HepG2 (cell line): ENCODE measurements around the gene FGFR3. TPM values are rescaled to one million over a fixed set of nuclear protein-coding genes. Genes with fewer than 3 reads are reported as not detected.
A peak's percentile ranks its signal among the peaks of the same experiment; 100 is the strongest.

Experiments
- ATAC-seq: fragments of 200-7000 bp; cut with Tn5 transposase; 3 replicates; pipeline ENCODE4 v1.9.1; 2020; ENCODE audit warnings: mild to moderate bottlenecking, moderate library complexity
- BruUV-seq: library from RNA; stranded (reverse); fragments of 400-500 nt; replicated peaks from 2 replicates; lab custom pipeline; 2021; lab: Mats Ljungman, UMichigan
- CTCF ChIA-PET: fragments of 300-600 bp; formaldehyde crosslinking; extraction: SDS; loops from one replicate; lab custom pipeline; 2021; ENCODE audit warnings: low total read pairs, inconsistent platforms, low intra/inter-chr PET ratio; lab: Yijun Ruan, JAX
- POLR2A ChIA-PET: fragments of 350-600 bp; sonication (Branson Sonifier 250); formaldehyde crosslinking; loops from one replicate; lab custom pipeline; 2020; ENCODE audit warnings: antibody characterized with exemption, inconsistent platforms; lab: Yijun Ruan, JAX
- DNase-seq: peaks from one replicate; pipeline ENCODE4 v3.0.0-alpha.2; 2015; ENCODE audit warnings: low spot score
- FAIRE-seq: peaks from 3 replicates; lab custom pipeline; 2011; peaks lifted over from hg19 to GRCh38; lab: Jason Lieb, UNC
- H2AFZ ChIP-seq: one replicate; pipeline ENCODE4 v1.6.1; 2011; ENCODE audit warnings: low read length, inconsistent platforms
- H3K27ac ChIP-seq: fragments of 300-600 bp; 3 replicates; pipeline ENCODE4 v1.8.0; 2011; ENCODE audit warnings: mixed run types, mild to moderate bottlenecking, mixed read lengths, low read length, inconsistent platforms; ENCODE audit not compliant: insufficient read depth; ENCODE audit errors: extremely low read length
- H3K27me3 ChIP-seq, 2 experiments: fragments of 200-600 bp in 1 of 2; 2 replicates in 1 of 2; 3 replicates in 1 of 2; pipeline versions ENCODE4 v1.6.0 to v1.8.0; 2011; ENCODE audit warnings: low read length in 2 of 2, mild to moderate bottlenecking in 2 of 2, moderate library complexity in 2 of 2, inconsistent platforms in 1 of 2; ENCODE audit not compliant: insufficient read depth in 2 of 2, control insufficient read depth in 1 of 2
- H3K36me3 ChIP-seq, 2 experiments: fragments of 200-600 bp in 1 of 2; replicated peaks in 1 of 2; 2 replicates in 1 of 2; 3 replicates in 1 of 2; pipeline versions ENCODE4 v1.5.1 to v1.8.0; 2011; ENCODE audit warnings: low read length in 2 of 2, inconsistent platforms in 1 of 2; ENCODE audit not compliant: insufficient read depth in 2 of 2, control insufficient read depth in 1 of 2
- H3K4me1 ChIP-seq: 2 replicates; pipeline ENCODE4 v1.5.1; 2012; ENCODE audit warnings: low read length, inconsistent platforms; ENCODE audit not compliant: insufficient read depth
- H3K4me2 ChIP-seq: 2 replicates; pipeline ENCODE4 v1.6.0; 2011; ENCODE audit warnings: low read depth, low read length, inconsistent platforms
- H3K4me3 ChIP-seq, 3 experiments: fragments of 200-600 bp in 1 of 3; sonication (generic), shearing (Covaris generic) in 1 of 3; replicated peaks in 1 of 3; 2 replicates each; pipeline ENCODE4 v1.5.1; 2011 to 2016; ENCODE audit warnings: low read length in 3 of 3, inconsistent platforms in 2 of 3, low read depth in 2 of 3, mild to moderate bottlenecking in 2 of 3, control low read depth in 1 of 3, mixed read lengths in 1 of 3; ENCODE audit not compliant: insufficient read depth in 1 of 3
- H3K79me2 ChIP-seq: one replicate; pipeline ENCODE4 v1.6.1; 2011; ENCODE audit warnings: low read length, inconsistent platforms; ENCODE audit not compliant: insufficient read depth
- H3K9ac ChIP-seq: 2 replicates; pipeline ENCODE4 v1.6.0; 2011; ENCODE audit warnings: mild to moderate bottlenecking, low read depth, low read length, inconsistent platforms; ENCODE audit not compliant: insufficient read depth
- H3K9me3 ChIP-seq: 2 replicates; pipeline ENCODE4 v1.5.1; 2012; ENCODE audit warnings: mild to moderate bottlenecking, low read length
- H4K20me1 ChIP-seq: 2 replicates; pipeline ENCODE4 v1.6.0; 2011; ENCODE audit warnings: inconsistent platforms, mild to moderate bottlenecking, low read length, moderate library complexity; ENCODE audit not compliant: insufficient read depth
- ASH2L ChIP-seq: fragments of 300-600, 200-600 bp; sonication (generic); IDR thresholded peaks from 2 replicates; pipeline ENCODE4 v1.7.0; 2017; ENCODE audit warnings: low read depth, mild to moderate bottlenecking, moderate library complexity, mixed read lengths, low read length; ENCODE audit not compliant: insufficient read length
- FOXM1 ChIP-seq: sonication (generic); formaldehyde crosslinking; IDR thresholded peaks from 2 replicates; pipeline ENCODE4 v1.5.0; 2020; ENCODE audit warnings: missing genetic modification reagents
- IKZF4 ChIP-seq: sonication (generic); formaldehyde crosslinking; IDR thresholded peaks from 2 replicates; pipeline ENCODE4 v1.5.1; 2020; ENCODE audit warnings: borderline replicate concordance, mild to moderate bottlenecking, low read depth, missing genetic modification reagents; ENCODE audit errors: not compliant biosample characterization
- KLF15 ChIP-seq: sonication (generic); formaldehyde crosslinking; IDR thresholded peaks from 2 replicates; pipeline ENCODE4 v1.8.1; 2023; ENCODE audit warnings: borderline replicate concordance, mild to moderate bottlenecking, inconsistent platforms, missing genetic modification reagents, mixed read lengths
- NR2F6 ChIP-seq, 2 experiments: IDR thresholded peaks; 2 replicates each; pipeline ENCODE4 v1.6.1; 2016; ENCODE audit warnings: antibody characterized with exemption in 1 of 2, mild to moderate bottlenecking in 1 of 2
- ZIK1 ChIP-seq: sonication (generic); formaldehyde crosslinking; IDR thresholded peaks from 2 replicates; pipeline ENCODE4 v1.5.0; 2020; ENCODE audit warnings: mild to moderate bottlenecking, low read depth, missing genetic modification reagents, borderline replicate concordance
- ZNF160 ChIP-seq: sonication (generic); formaldehyde crosslinking; IDR thresholded peaks from 2 replicates; pipeline ENCODE4 v1.8.0; 2022; ENCODE audit warnings: mild to moderate bottlenecking, inconsistent platforms, missing genetic modification reagents
- ZNF274 ChIP-seq: sonication (generic); formaldehyde crosslinking; IDR thresholded peaks from 2 replicates; pipeline ENCODE4 v1.5.1; 2020; ENCODE audit warnings: mild to moderate bottlenecking, missing genetic modification reagents
- ZNF331 ChIP-seq: sonication (generic); formaldehyde crosslinking; IDR thresholded peaks from 2 replicates; pipeline ENCODE4 v1.4.0; 2020; ENCODE audit warnings: missing genetic modification reagents
- ZNF33A ChIP-seq: sonication (generic); formaldehyde crosslinking; IDR thresholded peaks from 2 replicates; pipeline ENCODE4 v1.5.1; 2020; ENCODE audit warnings: missing genetic modification reagents, mild to moderate bottlenecking, moderate library complexity, borderline replicate concordance
- ZNF557 ChIP-seq: sonication (generic); formaldehyde crosslinking; IDR thresholded peaks from 2 replicates; pipeline ENCODE4 v1.4.0; 2020; ENCODE audit warnings: missing genetic modification reagents
- WGBS: methylation state at CpG from one replicate; pipeline ENCODE4 v1.1.6; 2017; ENCODE audit warnings: low lambda C conversion rate; 5-methylcytosine and 5-hydroxymethylcytosine counted together
- in situ Hi-C: cut with HindIII; loops from 2 replicates; pipeline ENCODE4 v1.10.0; 2017; ENCODE audit warnings: low pct_unique_long_range_greater_than_20kb; ENCODE audit not compliant: extremely low pct_ligation_motif_present
- intact Hi-C: fragments of 100-400 bp; cut with micrococcal nuclease; formaldehyde crosslinking; loops from one replicate; pipeline ENCODE4 v1.10.0; 2022; ENCODE audit not compliant: unreplicated experiment
- polyA plus RNA-seq, 8 experiments: library from polyadenylated mRNA; depleted of rRNA in 3 of 8; stranded (reverse) in 7 of 8; unstranded in 1 of 8; fragments of >200 nt; fragmentation: Illumina TruSeq in 4 of 8; extraction: Trizol in 4 of 8; gene quantifications; 2 replicates each; pipeline versions ENCODE4 v1.2.1 to v1.2.3, GENCODE V29; 2011 to 2016; ENCODE audit warnings: low read depth in 4 of 8, missing spikeins in 1 of 8, mixed read lengths in 1 of 8; ENCODE audit not compliant: insufficient read depth in 1 of 8
- total RNA-seq, 5 experiments: library from RNA; depleted of rRNA; stranded (reverse); fragments of >200 nt; fragmentation: Illumina TruSeq; extraction: Trizol; gene quantifications; 2 replicates each; pipeline ENCODE4 v1.2.3, GENCODE V29; 2016; ENCODE audit warnings: low read depth in 1 of 5
- TF ChIP-seq, protein P1 (sequence below): sonication (generic); formaldehyde crosslinking; IDR thresholded peaks from 2 replicates; pipeline ENCODE4 v1.4.0; 2020; ENCODE audit warnings: mild to moderate bottlenecking, missing genetic modification reagents
- TF ChIP-seq, protein P2 (sequence below): sonication (generic); formaldehyde crosslinking; IDR thresholded peaks from 2 replicates; pipeline ENCODE4 v1.4.0; 2020; ENCODE audit warnings: missing genetic modification reagents, borderline replicate concordance
- TF ChIP-seq, protein P3 (sequence below): sonication (generic); formaldehyde crosslinking; IDR thresholded peaks from 2 replicates; pipeline ENCODE4 v1.4.0; 2020; ENCODE audit warnings: missing genetic modification reagents

FGFR3 gene
- total and polyA plus RNA-seq, 2 of the 13 experiments (the other 11 are each of a cell fraction or from before 2014, with no cell fraction given) = 103 to 109 TPM

DNA sequence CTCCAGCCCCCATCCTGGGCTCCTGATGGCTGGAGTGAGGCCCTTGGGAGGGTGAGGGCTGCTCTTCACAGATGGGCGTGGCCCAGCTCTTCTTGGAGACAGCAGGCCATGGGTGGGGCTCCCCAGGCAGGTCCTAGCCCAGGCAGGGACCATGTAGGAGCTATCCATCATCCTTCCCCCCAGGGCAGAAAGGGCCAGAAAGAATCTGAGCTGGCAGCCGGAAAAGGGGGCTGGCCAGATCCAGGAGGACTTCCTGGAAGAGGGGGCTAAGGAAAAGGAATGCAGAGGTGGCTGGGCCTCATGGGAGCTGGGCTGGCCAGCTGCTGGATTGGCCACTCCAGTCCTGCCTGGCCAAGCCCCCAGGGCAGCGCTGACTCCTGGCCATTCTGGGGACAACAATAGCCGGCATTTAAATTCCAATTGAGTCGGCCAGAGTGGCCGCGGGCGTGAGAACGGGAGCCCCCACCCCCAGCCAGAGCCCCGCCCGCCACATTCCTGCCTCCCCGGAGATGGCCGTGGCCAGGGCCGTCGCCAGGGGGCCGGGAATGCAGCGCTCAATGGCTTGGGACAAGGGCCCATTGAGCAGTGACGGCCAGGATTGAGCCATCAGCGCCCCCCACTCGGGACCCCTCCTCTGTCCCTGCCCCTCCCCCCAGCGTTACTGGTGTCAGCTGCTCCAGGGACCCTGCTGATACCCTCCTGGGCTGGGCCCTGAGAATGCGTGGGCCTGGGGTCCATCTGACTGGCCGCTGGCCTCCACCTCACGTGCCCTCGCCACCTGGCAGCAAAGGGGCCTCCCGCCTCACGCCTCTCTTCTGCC is 15.1 kb upstream of the FGFR3 start (continued):
- TF ChIP-seq FOXM1 (CRISPR knock-in tag) (no peak), IKZF4 (peak; percentile 41)
- TF ChIP-seq, protein P1, sequence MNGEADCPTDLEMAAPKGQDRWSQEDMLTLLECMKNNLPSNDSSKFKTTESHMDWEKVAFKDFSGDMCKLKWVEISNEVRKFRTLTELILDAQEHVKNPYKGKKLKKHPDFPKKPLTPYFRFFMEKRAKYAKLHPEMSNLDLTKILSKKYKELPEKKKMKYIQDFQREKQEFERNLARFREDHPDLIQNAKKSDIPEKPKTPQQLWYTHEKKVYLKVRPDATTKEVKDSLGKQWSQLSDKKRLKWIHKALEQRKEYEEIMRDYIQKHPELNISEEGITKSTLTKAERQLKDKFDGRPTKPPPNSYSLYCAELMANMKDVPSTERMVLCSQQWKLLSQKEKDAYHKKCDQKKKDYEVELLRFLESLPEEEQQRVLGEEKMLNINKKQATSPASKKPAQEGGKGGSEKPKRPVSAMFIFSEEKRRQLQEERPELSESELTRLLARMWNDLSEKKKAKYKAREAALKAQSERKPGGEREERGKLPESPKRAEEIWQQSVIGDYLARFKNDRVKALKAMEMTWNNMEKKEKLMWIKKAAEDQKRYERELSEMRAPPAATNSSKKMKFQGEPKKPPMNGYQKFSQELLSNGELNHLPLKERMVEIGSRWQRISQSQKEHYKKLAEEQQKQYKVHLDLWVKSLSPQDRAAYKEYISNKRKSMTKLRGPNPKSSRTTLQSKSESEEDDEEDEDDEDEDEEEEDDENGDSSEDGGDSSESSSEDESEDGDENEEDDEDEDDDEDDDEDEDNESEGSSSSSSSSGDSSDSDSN = peak; percentile 26; the same call in 1 of the 2 replicates

DNA sequence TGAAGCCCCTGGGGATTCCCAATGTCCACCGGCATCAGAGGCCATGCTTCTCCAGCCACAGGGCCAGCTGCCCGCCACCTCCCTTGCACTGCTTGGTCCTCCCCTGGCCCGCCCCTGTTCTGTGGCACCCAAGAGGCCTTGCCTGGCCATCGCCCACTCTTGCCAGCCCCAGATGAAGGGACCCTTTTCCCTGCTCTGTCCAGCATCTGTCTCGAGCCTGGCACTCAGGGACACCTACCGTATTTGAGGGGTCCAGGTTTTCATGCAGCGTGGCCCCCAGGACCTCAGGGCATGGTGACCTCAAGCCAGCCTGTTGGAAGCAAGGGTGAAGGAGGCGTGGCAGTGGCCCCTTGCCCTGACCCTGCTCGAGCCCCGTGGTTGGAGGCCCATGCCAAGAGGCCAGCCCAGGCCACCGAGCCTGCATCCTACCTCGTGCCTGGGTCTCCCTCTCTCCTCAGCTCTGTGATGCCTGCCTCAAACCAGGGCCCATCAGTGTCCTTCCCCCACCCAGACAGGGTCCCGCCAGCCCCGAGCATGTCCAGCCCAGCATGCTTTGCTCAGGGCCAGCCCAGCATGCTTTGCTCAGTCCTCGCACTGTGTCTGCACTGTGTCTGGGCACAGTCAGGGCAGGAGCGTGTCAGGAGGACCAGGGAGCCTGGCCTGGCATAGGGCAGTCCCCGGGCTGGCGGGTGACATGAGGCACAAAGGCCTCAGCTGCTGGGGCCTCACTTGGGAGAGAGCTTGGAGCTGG is 14.3 kb upstream of the FGFR3 start:
- no TSS peak for BruUV-seq
- peak overlapping the region; percentile 86 for H3K27ac ChIP-seq
- H3K9ac ChIP-seq = peak overlapping the region; percentile 35; the same call in 1 of the 2 replicates
- no peaks in the 10 kb centered on the region for H3K27me3 ChIP-seq
- H3K79me2 ChIP-seq = peaks cover 7% of the 10 kb centered on the region
- H2AFZ ChIP-seq = no peak overlapping the region
- WGBS = 71% methylated on average over 5 of the region's 18 CpGs
- ChIA-PET CTCF (interaction anchor here (0.7 to 2.9 kb wide), 2 partner anchors 8 to 31 kb away, joined by 3 to 15 read pairs; no protein-coding TSS in a partner anchor), POLR2A (interaction anchor here (1.9 to 34.3 kb wide), 4 partner anchors 8 to 27 kb away, joined by 10 to 1258 read pairs (median 638); partner anchors contain the start of gene FGFR3)
- H4K20me1 ChIP-seq = no peaks in the 10 kb centered on the region
- intact Hi-C loops (loop anchor here (2.0 to 5.0 kb wide), 2 partner anchors 26 to 33 kb away; no protein-coding TSS in a partner anchor), in situ Hi-C loops (no loop called here)
- H3K4me2 ChIP-seq = peak overlapping the region; percentile 87
- H3K4me3 ChIP-seq = peak overlapping the region in 1 of 3 experiments; percentile 35; a peak in 2 of 6 replicates
- no peaks in the 10 kb centered on the region for H3K36me3 ChIP-seq
- H3K4me1 ChIP-seq = peaks cover 96% of the 10 kb centered on the region
- no peak for ATAC-seq
- H3K9me3 ChIP-seq = no peaks in the 10 kb centered on the region
- no peak for FAIRE-seq
- DNase-seq = no peak
- TF ChIP-seq ZNF331 (CRISPR knock-in tag) = 0 out of 2 replicates have a peak, but pooled peaks have one; percentile 16
- no peak for TF ChIP-seq ZNF33A
- TF ChIP-seq NR2F6 (IDR thresholded peaks at IDR 0.05) = no peak
- 0 out of 2 replicates have a peak, but pooled peaks have one; percentile 26 for TF ChIP-seq NR2F6 (CRISPR knock-in tag; IDR thresholded peaks at IDR 0.05)
- 0 out of 2 replicates have a peak, but pooled peaks have one; percentile 50 for TF ChIP-seq ZNF274 (CRISPR knock-in tag)
- no peak for TF ChIP-seq ZNF160 (CRISPR knock-in tag)
- TF ChIP-seq ZNF557 (CRISPR knock-in tag) = no peak
- 0 out of 2 replicates have a peak, but pooled peaks have one; percentile 25 for TF ChIP-seq ZIK1 (CRISPR knock-in tag)
- TF ChIP-seq ASH2L = peak; percentile 0
- TF ChIP-seq, protein P2, sequence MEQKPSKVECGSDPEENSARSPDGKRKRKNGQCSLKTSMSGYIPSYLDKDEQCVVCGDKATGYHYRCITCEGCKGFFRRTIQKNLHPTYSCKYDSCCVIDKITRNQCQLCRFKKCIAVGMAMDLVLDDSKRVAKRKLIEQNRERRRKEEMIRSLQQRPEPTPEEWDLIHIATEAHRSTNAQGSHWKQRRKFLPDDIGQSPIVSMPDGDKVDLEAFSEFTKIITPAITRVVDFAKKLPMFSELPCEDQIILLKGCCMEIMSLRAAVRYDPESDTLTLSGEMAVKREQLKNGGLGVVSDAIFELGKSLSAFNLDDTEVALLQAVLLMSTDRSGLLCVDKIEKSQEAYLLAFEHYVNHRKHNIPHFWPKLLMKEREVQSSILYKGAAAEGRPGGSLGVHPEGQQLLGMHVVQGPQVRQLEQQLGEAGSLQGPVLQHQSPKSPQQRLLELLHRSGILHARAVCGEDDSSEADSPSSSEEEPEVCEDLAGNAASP (CRISPR knock-in tag) = peak; percentile 28; the same call in 1 of the 2 replicates
- TF ChIP-seq, protein P3, sequence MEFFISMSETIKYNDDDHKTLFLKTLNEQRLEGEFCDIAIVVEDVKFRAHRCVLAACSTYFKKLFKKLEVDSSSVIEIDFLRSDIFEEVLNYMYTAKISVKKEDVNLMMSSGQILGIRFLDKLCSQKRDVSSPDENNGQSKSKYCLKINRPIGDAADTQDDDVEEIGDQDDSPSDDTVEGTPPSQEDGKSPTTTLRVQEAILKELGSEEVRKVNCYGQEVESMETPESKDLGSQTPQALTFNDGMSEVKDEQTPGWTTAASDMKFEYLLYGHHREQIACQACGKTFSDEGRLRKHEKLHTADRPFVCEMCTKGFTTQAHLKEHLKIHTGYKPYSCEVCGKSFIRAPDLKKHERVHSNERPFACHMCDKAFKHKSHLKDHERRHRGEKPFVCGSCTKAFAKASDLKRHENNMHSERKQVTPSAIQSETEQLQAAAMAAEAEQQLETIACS (CRISPR knock-in tag) = peak; percentile 23; the same call in 1 of the 2 replicates
- TF ChIP-seq KLF15 (CRISPR knock-in tag) = no peak
